Caco-2 (cell line): ENCODE results near the gene IL11. TPM values are rescaled to one million over a fixed set of nuclear protein-coding genes. Genes with fewer than 3 reads are reported as not detected.

Experiments used
- BruUV-seq: library from RNA; stranded (reverse); fragments of 400-500 nt; replicated peaks from 2 replicates; lab custom pipeline; 2021; lab: Mats Ljungman, UMichigan
- CTCF ChIA-PET: fragments of 300-600 bp; sonication (Branson Sonifier 250); formaldehyde crosslinking; loops from one replicate; lab custom pipeline; 2022; ENCODE audit warnings: antibody characterized with exemption; lab: Charles Lee
- POLR2A ChIA-PET: fragments of 300-600 bp; sonication (Branson Sonifier 250); formaldehyde crosslinking; loops from one replicate; lab custom pipeline; 2022; ENCODE audit warnings: antibody characterized with exemption; lab: Charles Lee
- DNase-seq, 2 experiments: peaks; one replicate each; pipeline versions ENCODE4 v3.0.0 to v3.0.0-alpha.2; 2020 to 2022
- H3K27me3 ChIP-seq: replicated peaks from 2 replicates; pipeline ENCODE4 v1.6.0; 2011; ENCODE audit warnings: low read length; ENCODE audit not compliant: control insufficient read depth, insufficient read depth
- H3K36me3 ChIP-seq: 2 replicates; pipeline ENCODE4 v1.5.1; 2011; ENCODE audit warnings: low read length; ENCODE audit not compliant: control insufficient read depth, insufficient read depth
- H3K4me1 ChIP-seq: fragments of 250-450 bp; sonication (Bioruptor Pico); 2 replicates; pipeline ENCODE4 v1.5.1; 2020; ENCODE audit warnings: mild to moderate bottlenecking
- H3K4me3 ChIP-seq: 2 replicates; pipeline ENCODE4 v1.5.1; 2011; ENCODE audit warnings: low read depth, mild to moderate bottlenecking, control low read depth, low read length
- H3K9me3 ChIP-seq: fragments of 250-450 bp; sonication (Bioruptor Pico); 2 replicates; pipeline ENCODE4 v1.5.1; 2020; ENCODE audit warnings: mild to moderate bottlenecking, moderate library complexity
- H3K27ac Mint-ChIP-seq: one replicate; pipeline ENCODE4 v1.8.0; 2022; ENCODE audit warnings: mixed read lengths; ENCODE audit not compliant: unreplicated experiment
- H3K27me3 Mint-ChIP-seq: one replicate; pipeline ENCODE4 v1.8.0; 2022; ENCODE audit warnings: mixed read lengths; ENCODE audit not compliant: insufficient read depth, unreplicated experiment
- H3K36me3 Mint-ChIP-seq: one replicate; pipeline ENCODE4 v1.8.0; 2022; ENCODE audit warnings: mild to moderate bottlenecking, mixed read lengths; ENCODE audit not compliant: insufficient read depth, unreplicated experiment
- H3K4me1 Mint-ChIP-seq: one replicate; pipeline ENCODE4 v1.8.0; 2022; ENCODE audit warnings: low read depth, mixed read lengths; ENCODE audit not compliant: unreplicated experiment
- H3K4me3 Mint-ChIP-seq: one replicate; pipeline ENCODE4 v1.8.0; 2022; ENCODE audit warnings: mild to moderate bottlenecking, moderate library complexity, mixed read lengths; ENCODE audit not compliant: unreplicated experiment
- H3K9me3 Mint-ChIP-seq: one replicate; pipeline ENCODE4 v1.8.0; 2022; ENCODE audit warnings: mixed read lengths; ENCODE audit not compliant: unreplicated experiment
- CTCF ChIP-seq, 2 experiments: fragments of 200-600 bp in 1 of 2; IDR thresholded peaks; 1 replicate in 1 of 2; 2 replicates in 1 of 2; pipeline versions ENCODE4 v1.5.1 to v1.8.0; 2011 to 2022; ENCODE audit warnings: antibody characterized with exemption in 1 of 2, control low read depth in 1 of 2, inconsistent platforms in 1 of 2, low read depth in 1 of 2, low read length in 1 of 2, mild to moderate bottlenecking in 1 of 2, moderate library complexity in 1 of 2; ENCODE audit not compliant: insufficient read depth in 1 of 2, severe bottlenecking in 1 of 2, unreplicated experiment in 1 of 2
- intact Hi-C: fragments of 100-400 bp; cut with micrococcal nuclease; formaldehyde crosslinking; loops from one replicate; pipeline ENCODE4 v1.10.0; 2022; ENCODE audit not compliant: unreplicated experiment
- total RNA-seq: library from RNA; stranded (reverse); gene quantifications from 2 replicates; pipeline ENCODE4 v1.2.3, GENCODE V29; 2022

IL11 gene
- total RNA-seq, 1 experiment from 2014 or later = 0.70 TPM

- peaks cover 15% of the 10 kb centered on the region for H3K27me3 Mint-ChIP-seq
- no peaks in the 10 kb centered on the region for H3K36me3 ChIP-seq
- BruUV-seq = no TSS peak
- no peaks in the 10 kb centered on the region for H3K9me3 Mint-ChIP-seq
- peaks cover 9% of the 10 kb centered on the region for H3K4me1 Mint-ChIP-seq
- intact Hi-C loops = loop anchor here (1.0 kb wide), 1 partner anchor 15 kb away; the partner anchor contains the start of gene KMT5C
- ChIA-PET CTCF (interaction anchor here (0.6 kb wide), 1 partner anchor 53 kb away, joined by 3 read pairs; no protein-coding TSS in a partner anchor), POLR2A (interaction anchor here (1.5 kb wide), 1 partner anchor 15 kb away, joined by 6 read pairs; the partner anchor contains the start of gene KMT5C)
- peaks cover 5% of the 10 kb centered on the region for H3K27me3 ChIP-seq
- peak; percentile 74 to 82 for DNase-seq
- peaks cover 13% of the 10 kb centered on the region for H3K36me3 Mint-ChIP-seq
- H3K27ac Mint-ChIP-seq = no peak overlapping the region
- H3K4me3 Mint-ChIP-seq = peak overlapping the region; percentile 80
- no peaks in the 10 kb centered on the region for H3K9me3 ChIP-seq
- TF ChIP-seq CTCF (IDR thresholded peaks at IDR 0.05; ENCODE audit: insufficient read depth in 1 of 2, low read depth in 1 of 2, low read length in 1 of 2, severe bottlenecking in 1 of 2, unreplicated experiment in 1 of 2) = no peak
- H3K4me1 ChIP-seq = peaks cover 19% of the 10 kb centered on the region
- H3K4me3 ChIP-seq = peak overlapping the region; percentile 64
Measured at GRCh38 chr19:55353803-55354697, 16.2 kb downstream of the IL11 start.

GRCh38 chr19:55353356-55353802 is 16.9 kb downstream of the IL11 start:
- peaks cover 5% of the 10 kb centered on the region for H3K27me3 ChIP-seq
- H3K9me3 ChIP-seq = no peaks in the 10 kb centered on the region
- intact Hi-C loops = no loop called here
- POLR2A ChIA-PET = interaction anchor here (1.5 kb wide), 1 partner anchor 14 kb away, joined by 6 read pairs; the partner anchor contains the start of gene KMT5C
- TF ChIP-seq CTCF (IDR thresholded peaks at IDR 0.05; ENCODE audit: insufficient read depth in 1 of 2, low read depth in 1 of 2, low read length in 1 of 2, severe bottlenecking in 1 of 2, unreplicated experiment in 1 of 2) = no peak
- no peak overlapping the region for H3K27ac Mint-ChIP-seq
- H3K36me3 Mint-ChIP-seq = peaks cover 13% of the 10 kb centered on the region
- BruUV-seq = no TSS peak
- no peaks in the 10 kb centered on the region for H3K36me3 ChIP-seq
- CTCF ChIA-PET = interaction anchor here (0.6 to 1.1 kb wide), 2 partner anchors 14 to 53 kb away, joined by 3 read pairs; partner anchors contain the start of gene KMT5C
- peak overlapping the region; percentile 64 for H3K4me3 ChIP-seq
- H3K4me1 ChIP-seq = peaks cover 19% of the 10 kb centered on the region
- H3K27me3 Mint-ChIP-seq = peaks cover 15% of the 10 kb centered on the region
- H3K4me1 Mint-ChIP-seq = peaks cover 9% of the 10 kb centered on the region
- peak overlapping the region; percentile 80 for H3K4me3 Mint-ChIP-seq
- peak in 1 of 2 experiments; percentile 31 for DNase-seq
- no peaks in the 10 kb centered on the region for H3K9me3 Mint-ChIP-seq

GRCh38 chr19:55352549-55353145 is 17.6 kb downstream of the IL11 start:
- H3K9me3 Mint-ChIP-seq = no peaks in the 10 kb centered on the region
- ChIA-PET POLR2A (interaction anchor here (1.5 kb wide), 1 partner anchor 13 kb away, joined by 6 read pairs; the partner anchor contains the start of gene KMT5C), CTCF (interaction anchor here (1.1 kb wide), 1 partner anchor 13 kb away, joined by 3 read pairs; the partner anchor contains the start of gene KMT5C)
- peaks cover 5% of the 10 kb centered on the region for H3K27me3 ChIP-seq
- BruUV-seq = no TSS peak
- H3K27me3 Mint-ChIP-seq = peaks cover 15% of the 10 kb centered on the region
- intact Hi-C loops = no loop called here
- peaks cover 13% of the 10 kb centered on the region for H3K36me3 Mint-ChIP-seq
- peaks cover 19% of the 10 kb centered on the region for H3K4me1 ChIP-seq
- H3K4me3 ChIP-seq = no peak overlapping the region
- TF ChIP-seq CTCF (IDR thresholded peaks at IDR 0.05; ENCODE audit: insufficient read depth in 1 of 2, low read depth in 1 of 2, low read length in 1 of 2, severe bottlenecking in 1 of 2, unreplicated experiment in 1 of 2) = no peak
- H3K4me3 Mint-ChIP-seq = peak overlapping the region; percentile 80
- H3K9me3 ChIP-seq = no peaks in the 10 kb centered on the region
- H3K4me1 Mint-ChIP-seq = peaks cover 9% of the 10 kb centered on the region
- DNase-seq = peak in 1 of 2 experiments; percentile 49
- peak overlapping the region; percentile 10 for H3K27ac Mint-ChIP-seq
- H3K36me3 ChIP-seq = no peaks in the 10 kb centered on the region
